H1 (cell line): ENCODE measurements around the gene L3MBTL1.

Experiments
- CTCF ChIP-seq, 3 experiments: IDR thresholded peaks; 1 replicate in 2 of 3; 2 replicates in 1 of 3; pipeline versions ENCODE4 v1.5.1 to v1.6.1; 2011; ENCODE audit warnings: low read length in 3 of 3, mild to moderate bottlenecking in 3 of 3, inconsistent platforms in 2 of 3, low read depth in 1 of 3, moderate library complexity in 1 of 3; ENCODE audit not compliant: insufficient read depth in 1 of 3; ENCODE audit errors: control extremely low read depth in 1 of 3
- EZH2 ChIP-seq: fragments of 200-600 bp; sonication (generic); IDR thresholded peaks from 2 replicates; pipeline ENCODE4 v1.7.1; 2012; ENCODE audit warnings: low read depth, mild to moderate bottlenecking, moderate library complexity, low read length, inconsistent platforms; ENCODE audit not compliant: severe bottlenecking
- KDM4A ChIP-seq: IDR thresholded peaks from one replicate; pipeline ENCODE4 v1.7.1; 2012; ENCODE audit warnings: low read depth, mild to moderate bottlenecking, moderate library complexity, low read length, inconsistent platforms; ENCODE audit not compliant: severe bottlenecking
- MAFK ChIP-seq: IDR thresholded peaks from 2 replicates; pipeline ENCODE4 v1.6.1; 2012; ENCODE audit warnings: low read depth, mild to moderate bottlenecking, improper control_type of control experiment, low read length
- MAX ChIP-seq: IDR thresholded peaks from 2 replicates; pipeline ENCODE4 v1.6.1; 2012; ENCODE audit warnings: inconsistent platforms
- POLR2A ChIP-seq, 2 experiments: IDR thresholded peaks; 1 replicate in 1 of 2; 2 replicates in 1 of 2; pipeline ENCODE4 v1.6.1; 2011; ENCODE audit warnings: low read depth in 2 of 2, low read length in 2 of 2, mild to moderate bottlenecking in 2 of 2; ENCODE audit errors: control extremely low read depth in 1 of 2
- POLR2AphosphoS5 ChIP-seq: IDR thresholded peaks from 2 replicates; pipeline ENCODE4 v1.6.1; 2011; ENCODE audit warnings: low read depth, low read length
- RFX5 ChIP-seq: IDR thresholded peaks from 2 replicates; pipeline ENCODE4 v1.6.1; 2011; ENCODE audit warnings: low read depth, low read length, improper control_type of control experiment, borderline replicate concordance
- SP1 ChIP-seq: IDR thresholded peaks from 2 replicates; pipeline ENCODE4 v1.6.1; 2011; ENCODE audit warnings: low read depth, low read length

- TF ChIP-seq MAX (no peak), POLR2A (IDR thresholded peaks at IDR 0.05; ENCODE audit: control extremely low read depth in 1 of 2, low read depth in 2 of 2, low read length in 2 of 2) (no peak), KDM4A (no peak), CTCF (IDR thresholded peaks at IDR 0.05; ENCODE audit: control extremely low read depth in 1 of 3, insufficient read depth in 1 of 3, low read depth in 1 of 3, low read length in 3 of 3) (no peak), POLR2AphosphoS5 (no peak), SP1 (no peak), EZH2 (no peak), RFX5 (no peak), MAFK (no peak)
Observed at GRCh38 chr20:43541214-43541613, 33.7 kb downstream of the L3MBTL1 start.
